ENCODE measurements around the gene UFD1. TPM values are rescaled to one million over a fixed set of nuclear protein-coding genes. Genes with fewer than 3 reads are reported as not detected.

UFD1 gene
- total and polyA plus RNA-seq, 9 of the 15 experiments (the other 6 are each of a cell fraction or from before 2014, with no cell fraction given), result 238 to 645 (median 363) TPM

DNA sequence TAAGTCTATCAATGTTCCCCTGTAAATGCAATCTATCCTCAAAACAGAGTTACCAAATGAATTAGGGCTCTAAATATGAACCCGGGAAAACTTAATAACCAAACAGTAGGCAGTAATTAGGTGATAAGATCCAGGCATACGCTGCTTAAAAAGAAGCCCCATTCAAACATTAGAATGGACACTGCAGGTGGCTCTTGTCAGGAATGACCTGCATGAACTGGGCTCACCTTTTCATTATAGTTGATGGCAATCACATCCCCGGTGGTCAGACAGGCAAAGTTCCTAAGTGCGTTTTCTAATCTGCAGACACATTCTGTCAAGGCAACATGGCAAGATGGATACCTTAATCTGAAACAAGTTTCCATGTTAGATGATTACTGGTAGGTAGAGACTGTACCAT, 14.0 kb downstream of the UFD1 start:
- in situ Hi-C loops (cut with MboI), result no loop called here
- DNase-seq (ENCODE audit: extremely low read depth in 1 of 4, low spot score in 3 of 4) (no peak), ATAC-seq (no peak), FAIRE-seq (no peak)
- Histone ChIP-seq H3K36me3 (ENCODE audit: control insufficient read depth, insufficient read depth, low read length) (peaks cover 100% of the 10 kb centered on the region), H3K9me1 (ENCODE audit: control insufficient read depth, insufficient read depth, low read length) (peaks cover 9% of the 10 kb centered on the region), H3K4me3 (no peak overlapping the region), H2AFZ (ENCODE audit: low read depth, low read length) (no peak overlapping the region), H4K20me1 (replicated peaks; ENCODE audit: control insufficient read depth, insufficient read depth, low read length) (peaks cover 12% of the 10 kb centered on the region), H3K4me2 (ENCODE audit: insufficient read depth, low read length) (no peak overlapping the region), H3K9me3 (replicated peaks; ENCODE audit: control insufficient read depth, insufficient read depth, low read depth, low read length) (no peaks in the 10 kb centered on the region), H3K27ac (ENCODE audit: extremely low read depth, low read depth, low read length) (no peak overlapping the region), H3K27me3 (ENCODE audit: control insufficient read depth in 2 of 2, insufficient read depth in 2 of 2, low read length in 2 of 2) (no peaks in the 10 kb centered on the region), H3K79me2 (ENCODE audit: control insufficient read depth, insufficient read depth, low read length) (no peaks in the 10 kb centered on the region), H3K4me1 (replicated peaks in 1 of 2; ENCODE audit: control insufficient read depth in 2 of 2, insufficient read depth in 2 of 2, low read length in 2 of 2) (no peaks in the 10 kb centered on the region), H3K9ac (ENCODE audit: insufficient read depth in 1 of 2, low read depth in 2 of 2, low read length in 2 of 2) (no peak overlapping the region)
- ChIA-PET CTCF (ENCODE audit: low intra/inter-chr PET ratio) (no interaction called here), POLR2A (interaction anchor here (1.0 to 13.6 kb wide), 11 partner anchors 9 to 321 kb away, joined by 3 to 148 read pairs (median 6); partner anchors contain the start of genes C22orf39, CDC45, ESS2 and MRPL40)
- WGBS (ENCODE audit: insufficient coverage, low coverage, missing lambda C conversion rate), result 88% methylated on average over 4 of the region's 4 CpGs
- intact Hi-C loops (cut with micrococcal nuclease), result no loop called here
- no TSS peak for BruUV-seq (replicated peaks)
- TF ChIP-seq E2F3 (CRISPR knock-in tag; IDR thresholded peaks at IDR 0.05) (no peak), TAF15 (IDR thresholded peaks at IDR 0.05; ENCODE audit: low read depth, low read length) (no peak), SP2 (IDR thresholded peaks at IDR 0.05; ENCODE audit: extremely low read depth, low read depth, low read length, poor library complexity, severe bottlenecking) (no peak), CLOCK (CRISPR knock-in tag; IDR thresholded peaks at IDR 0.05; ENCODE audit: borderline replicate concordance) (no peak), EWSR1 (IDR thresholded peaks at IDR 0.05; ENCODE audit: borderline replicate concordance, low read depth, partially characterized antibody) (no peak), ETV1 (tag; conservative IDR thresholded peaks at IDR 0.05; ENCODE audit: low read depth) (no peak), SP1 (CRISPR knock-in tag; IDR thresholded peaks at IDR 0.05) (0 out of 2 replicates have a peak, but pooled peaks have one; percentile 37), IRF2 (CRISPR knock-in tag; IDR thresholded peaks at IDR 0.05) (peak; percentile 87), FUS (optimal IDR thresholded peaks at IDR 0.05; ENCODE audit: low read depth, low read length) (no peak), FOXP1 (CRISPR knock-in tag; IDR thresholded peaks at IDR 0.05) (0 out of 2 replicates have a peak, but pooled peaks have one; percentile 54), PRMT5 (CRISPR knock-in tag; IDR thresholded peaks at IDR 0.05) (no peak), ZNF778 (CRISPR knock-in tag; IDR thresholded peaks at IDR 0.05) (no peak), KLF1 (tag; IDR thresholded peaks at IDR 0.05) (no peak), ETV5 (CRISPR knock-in tag; IDR thresholded peaks at IDR 0.05; ENCODE audit: low read depth) (no peak), SAFB (IDR thresholded peaks at IDR 0.05; ENCODE audit: borderline replicate concordance, low read depth, low read length) (no peak), ZNF444 (CRISPR knock-in tag; IDR thresholded peaks at IDR 0.05) (no peak), ZNF140 (CRISPR knock-in tag; IDR thresholded peaks at IDR 0.05) (no peak), CHD1 (IDR thresholded peaks at IDR 0.05; ENCODE audit: low read length) (peak; percentile 26), ILF3 (IDR thresholded peaks at IDR 0.05; ENCODE audit: borderline replicate concordance) (no peak), SMARCE1 (IDR thresholded peaks at IDR 0.05) (no peak), PTBP1 (IDR thresholded peaks at IDR 0.05; ENCODE audit: low read depth, low read length) (no peak), ZBTB1 (CRISPR knock-in tag; IDR thresholded peaks at IDR 0.05; ENCODE audit: borderline replicate concordance, low read depth) (no peak), FOXM1 (IDR thresholded peaks at IDR 0.05; ENCODE audit: low read depth) (no peak), FOXM1 (CRISPR knock-in tag; IDR thresholded peaks at IDR 0.05; ENCODE audit: low read depth) (no peak)
